HG02981 (cell line): ENCODE data around the gene ARHGAP9.
A peak's percentile ranks its signal among the peaks of the same experiment; 100 is the strongest.

Source experiments
- ATAC-seq: cut with Tn5 transposase; IDR thresholded peaks from one replicate; pipeline ENCODE4 v1.9.1; 2021; ENCODE audit warnings: mild to moderate bottlenecking, moderate library complexity; ENCODE audit not compliant: unreplicated experiment

Gene ARHGAP9

GRCh38 chr12:57473886-57474285 is 5.8 kb downstream of the ARHGAP9 start:
- no peak for ATAC-seq

GRCh38 chr12:57473392-57473791 is 6.3 kb downstream of the ARHGAP9 start:
- ATAC-seq: no peak

GRCh38 chr12:57472391-57472790 is 7.3 kb downstream of the ARHGAP9 start:
- ATAC-seq: no peak

GRCh38 chr12:57471661-57472060 is 8.0 kb downstream of the ARHGAP9 start:
- ATAC-seq: no peak

GRCh38 chr12:57470970-57471656 is 8.6 kb downstream of the ARHGAP9 start:
- ATAC-seq: no peak

GRCh38 chr12:57470286-57470969 is 9.2 kb downstream of the ARHGAP9 start:
- no peak for ATAC-seq

- no peak for ATAC-seq
These were observed 10.1 kb downstream of the ARHGAP9 start for GRCh38 chr12:57469296-57470164.

- ATAC-seq: no peak
These were observed 11.8 kb downstream of the ARHGAP9 start for GRCh38 chr12:57467915-57468314.

GRCh38 chr12:57467212-57467874 is 12.3 kb downstream of the ARHGAP9 start:
- ATAC-seq: no peak

GRCh38 chr12:57465747-57466505 is 13.7 kb downstream of the ARHGAP9 start:
- no peak for ATAC-seq

GRCh38 chr12:57465030-57465746 is 14.5 kb downstream of the ARHGAP9 start:
- no peak for ATAC-seq

- ATAC-seq: no peak
These were observed 15.1 kb downstream of the ARHGAP9 start for GRCh38 chr12:57464569-57464968.

- ATAC-seq: no peak
These were observed 16.8 kb downstream of the ARHGAP9 start for GRCh38 chr12:57462912-57463253.

- peak; percentile 53 for ATAC-seq
These were observed 17.3 kb downstream of the ARHGAP9 start for GRCh38 chr12:57462251-57462911.

GRCh38 chr12:57461917-57462250 is 17.8 kb downstream of the ARHGAP9 start:
- ATAC-seq: no peak

GRCh38 chr12:57461276-57461916 is 18.3 kb downstream of the ARHGAP9 start:
- no peak for ATAC-seq

- no peak for ATAC-seq
These were observed 18.8 kb downstream of the ARHGAP9 start for GRCh38 chr12:57460841-57461275.

GRCh38 chr12:57460468-57460784 is 19.2 kb downstream of the ARHGAP9 start:
- ATAC-seq: no peak
